ENCODE measurements around the gene MLH1.

GRCh38 chr3:37074178-37074577 lies 80.9 kb downstream of the MLH1 start:
- TF ChIP-seq POLR2A (IDR thresholded peaks at IDR 0.05) (no peak), CTCF (IDR thresholded peaks at IDR 0.05 in 4 of 5, conservative IDR thresholded peaks at IDR 0.05 in 1 of 5) (no peak)

All from gastrocnemius medialis (tissue), 4 donors.